ENCODE data around the gene TMED10. TPM values are rescaled to one million over a fixed set of nuclear protein-coding genes. Genes with fewer than 3 reads are reported as not detected.

The TMED10 gene
- total and polyA plus RNA-seq, 2 of the 13 experiments (the other 11 are each of a cell fraction or from before 2014, with no cell fraction given) = 311 to 377 TPM

- TF ChIP-seq ZNF503 (CRISPR knock-in tag; IDR thresholded peaks at IDR 0.05) (peak; percentile 99), BCL6 (CRISPR knock-in tag; IDR thresholded peaks at IDR 0.05) (peak; percentile 94), ZNF547 (CRISPR knock-in tag; IDR thresholded peaks at IDR 0.05) (0 out of 2 replicates have a peak, but pooled peaks have one; percentile 50), AGO1 (IDR thresholded peaks at IDR 0.05; ENCODE audit: low read depth, low read length, poor library complexity, severe bottlenecking) (no peak), ZNF317 (CRISPR knock-in tag; IDR thresholded peaks at IDR 0.05) (peak; percentile 35; the same call in 1 of the 2 replicates), THAP8 (CRISPR knock-in tag; IDR thresholded peaks at IDR 0.05; ENCODE audit: borderline replicate concordance) (no peak), RFXAP (CRISPR knock-in tag; IDR thresholded peaks at IDR 0.05; ENCODE audit: borderline replicate concordance) (0 out of 2 replicates have a peak, but pooled peaks have one; percentile 21), STAT5B (CRISPR knock-in tag; IDR thresholded peaks at IDR 0.05) (peak; percentile 93), NONO (IDR thresholded peaks at IDR 0.05) (no peak), NONO (CRISPR knock-in tag; conservative IDR thresholded peaks at IDR 0.05) (peak; percentile 83), ZNF121 (CRISPR knock-in tag; IDR thresholded peaks at IDR 0.05) (no peak), ZBTB10 (CRISPR knock-in tag; IDR thresholded peaks at IDR 0.05; ENCODE audit: borderline replicate concordance) (peak; percentile 52; the same call in 1 of the 2 replicates), ZNF3 (CRISPR knock-in tag; IDR thresholded peaks at IDR 0.05) (0 out of 2 replicates have a peak, but pooled peaks have one; percentile 22), TSC22D2 (CRISPR knock-in tag; IDR thresholded peaks at IDR 0.05; ENCODE audit: borderline replicate concordance) (peak; percentile 87; the same call in 1 of the 2 replicates), ZNF501 (CRISPR knock-in tag; IDR thresholded peaks at IDR 0.05) (peak; percentile 60), ZNF224 (CRISPR knock-in tag; IDR thresholded peaks at IDR 0.05) (no peak), ZFX (CRISPR knock-in tag; IDR thresholded peaks at IDR 0.05; ENCODE audit: low read depth) (peak; percentile 66), BRD4 (CRISPR knock-in tag; IDR thresholded peaks at IDR 0.05) (no peak), PHF21A (CRISPR knock-in tag; IDR thresholded peaks at IDR 0.05) (peak; percentile 83), AHDC1 (CRISPR knock-in tag; IDR thresholded peaks at IDR 0.05; ENCODE audit: borderline replicate concordance) (peak; percentile 82; the same call in 1 of the 2 replicates)
Measured at GRCh38 chr14:75196468-75196867, 20.1 kb upstream of the TMED10 start (continued).
